Testis (tissue), 3 donors: ENCODE data around the gene NEUROG2. TPM values are rescaled to one million over a fixed set of nuclear protein-coding genes. Genes with fewer than 3 reads are reported as not detected.

ENCODE experiments used
- DNase-seq: peaks from one replicate; pipeline ENCODE4 v3.0.0-alpha.2; 2019
- H3K27ac ChIP-seq, 2 donors: fragments of 200-600 bp; sonication (generic); one replicate each; pipeline ENCODE4 v1.5.1; 2019
- H3K27me3 ChIP-seq: fragments of 200-600 bp; sonication (generic); one replicate; pipeline ENCODE4 v1.5.1; 2019
- H3K36me3 ChIP-seq: fragments of 200-600 bp; sonication (generic); one replicate; pipeline ENCODE4 v1.5.1; 2017; ENCODE audit warnings: low read depth; ENCODE audit errors: missing control alignments
- H3K4me1 ChIP-seq: fragments of 200-600 bp; sonication (generic); one replicate; pipeline ENCODE4 v1.5.1; 2019
- H3K4me3 ChIP-seq, 2 donors: fragments of 200-600 bp; sonication (generic); one replicate each; pipeline ENCODE4 v1.5.1; 2017 to 2019
- H3K9me3 ChIP-seq: fragments of 200-600 bp; sonication (generic); one replicate; pipeline ENCODE4 v1.5.1; 2017
- POLR2A ChIP-seq: fragments of 450-650 bp; IDR thresholded peaks from one replicate; pipeline ENCODE4 v1.6.1; 2017; ENCODE audit warnings: antibody characterized with exemption, mild to moderate bottlenecking, moderate library complexity
- WGBS, 2 donors: methylation state at CpG; one replicate each; pipeline ENCODE4 v1.1.5; 2018; 5-methylcytosine and 5-hydroxymethylcytosine counted together
- intact Hi-C: fragments of 100-400 bp; cut with DNase I; formaldehyde crosslinking; loops from one replicate; pipeline ENCODE4 v1.15.1; 2023; ENCODE audit warnings: low total_unique reads
- polyA plus RNA-seq: library from polyadenylated mRNA; stranded (reverse); fragments of 350-450 nt; fragmentation: Illumina TruSeq; extraction: RNeasy Lipid Tissue Mini Kit (QIAGEN cat#74804); gene quantifications from one replicate; pipeline ENCODE4 v1.2.3, GENCODE V29; 2014; ENCODE audit warnings: low read depth, low replicate concordance; ENCODE audit not compliant: insufficient read depth
- total RNA-seq, 2 donors: library from RNA; depleted of rRNA; stranded (reverse); fragments of >200 nt; gene quantifications; one replicate each; pipeline ENCODE4 v1.2.3, GENCODE V29; 2016
- TF ChIP-seq, protein P1 (sequence below), 3 experiments: fragments of 450-650 bp in 2 of 3; fragments of 200-600 bp in 1 of 3; sonication (generic) in 1 of 3; IDR thresholded peaks; one replicate each; pipeline ENCODE4 v1.5.1; 2016 to 2019; ENCODE audit warnings: antibody characterized with exemption in 3 of 3, mild to moderate bottlenecking in 2 of 3, moderate library complexity in 1 of 3

NEUROG2 gene
- total and polyA plus RNA-seq, 3 donors from 2014 or later: 0.62 to 4.1 (median 3.8) TPM

DNA sequence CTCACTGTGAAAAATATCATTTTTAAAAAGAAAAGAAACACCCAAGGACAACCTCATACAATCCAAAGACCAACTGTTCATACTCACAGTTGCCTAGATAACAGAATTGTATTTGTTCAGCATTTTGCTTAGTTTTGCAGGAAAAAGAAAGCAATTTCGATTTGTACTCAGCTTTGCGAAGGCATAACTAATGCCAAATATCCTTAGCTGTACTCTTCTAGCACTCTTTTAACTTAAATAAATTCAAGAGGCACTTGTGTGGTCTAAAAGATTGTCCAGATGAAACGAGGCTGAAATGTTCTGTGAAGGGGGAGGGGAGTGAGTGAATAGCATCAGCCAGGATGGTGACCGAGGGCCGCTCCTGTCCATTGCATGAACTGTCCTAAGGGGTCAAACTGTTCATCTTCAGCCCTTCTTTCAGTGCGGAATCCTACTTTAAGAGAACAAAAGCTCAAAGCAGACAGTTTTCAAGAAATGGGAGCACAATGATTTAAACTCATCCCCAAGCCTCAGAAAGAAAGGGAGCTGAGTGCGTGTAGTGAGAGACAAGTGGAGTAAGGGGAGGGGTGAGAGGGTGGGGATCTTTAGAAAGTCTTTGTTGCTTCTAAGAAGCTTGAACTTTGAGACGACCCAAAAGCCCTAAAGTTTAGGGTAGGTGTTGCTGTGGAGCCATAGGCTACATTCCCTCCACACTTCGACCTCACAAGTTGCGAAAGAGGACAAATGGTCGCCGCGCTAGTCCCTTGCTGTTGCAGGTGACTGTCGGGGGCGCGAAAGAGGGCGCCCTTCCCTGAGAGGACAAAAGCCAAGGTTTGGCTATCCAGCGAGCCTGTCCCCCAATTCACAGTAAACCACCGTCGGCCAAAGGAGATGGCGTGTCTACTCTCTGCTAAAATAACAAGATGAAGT, 4.0 kb upstream of the NEUROG2 start:
- Histone ChIP-seq H3K27ac (no peak overlapping the region), H3K4me1 (peaks cover 18% of the 10 kb centered on the region), H3K27me3 (peaks cover 8% of the 10 kb centered on the region), H3K36me3 (no peaks in the 10 kb centered on the region), H3K9me3 (no peaks in the 10 kb centered on the region), H3K4me3 (no peak overlapping the region)
- intact Hi-C loops: no loop called here
- DNase-seq: no peak
- WGBS, 2 donors: 8 to 9% methylated on average over 19 to 21 of the region's 21 CpGs
- TF ChIP-seq POLR2A: no peak
- TF ChIP-seq, protein P1, sequence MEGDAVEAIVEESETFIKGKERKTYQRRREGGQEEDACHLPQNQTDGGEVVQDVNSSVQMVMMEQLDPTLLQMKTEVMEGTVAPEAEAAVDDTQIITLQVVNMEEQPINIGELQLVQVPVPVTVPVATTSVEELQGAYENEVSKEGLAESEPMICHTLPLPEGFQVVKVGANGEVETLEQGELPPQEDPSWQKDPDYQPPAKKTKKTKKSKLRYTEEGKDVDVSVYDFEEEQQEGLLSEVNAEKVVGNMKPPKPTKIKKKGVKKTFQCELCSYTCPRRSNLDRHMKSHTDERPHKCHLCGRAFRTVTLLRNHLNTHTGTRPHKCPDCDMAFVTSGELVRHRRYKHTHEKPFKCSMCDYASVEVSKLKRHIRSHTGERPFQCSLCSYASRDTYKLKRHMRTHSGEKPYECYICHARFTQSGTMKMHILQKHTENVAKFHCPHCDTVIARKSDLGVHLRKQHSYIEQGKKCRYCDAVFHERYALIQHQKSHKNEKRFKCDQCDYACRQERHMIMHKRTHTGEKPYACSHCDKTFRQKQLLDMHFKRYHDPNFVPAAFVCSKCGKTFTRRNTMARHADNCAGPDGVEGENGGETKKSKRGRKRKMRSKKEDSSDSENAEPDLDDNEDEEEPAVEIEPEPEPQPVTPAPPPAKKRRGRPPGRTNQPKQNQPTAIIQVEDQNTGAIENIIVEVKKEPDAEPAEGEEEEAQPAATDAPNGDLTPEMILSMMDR (IDR thresholded peaks at IDR 0.05): no peak

DNA sequence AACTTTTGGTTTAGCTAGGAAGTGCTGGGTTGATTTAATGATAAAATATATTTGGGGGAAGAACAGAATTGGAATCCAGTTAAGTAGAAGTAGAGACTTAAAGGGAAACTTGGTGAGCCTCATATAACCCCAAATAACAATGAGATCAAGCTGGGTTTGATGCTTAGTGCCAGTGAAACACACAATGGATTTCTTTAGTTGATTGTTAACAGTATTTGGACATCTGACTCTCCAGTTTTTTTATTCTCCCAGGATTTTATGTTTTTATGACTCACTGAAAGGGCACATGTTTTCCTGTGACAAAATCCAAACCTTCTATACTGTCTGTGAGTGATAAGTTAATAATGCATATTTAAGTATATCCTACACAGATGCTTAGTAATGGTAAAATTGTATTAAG, 2.7 kb upstream of the NEUROG2 start:
- H3K4me3 ChIP-seq: no peak overlapping the region
- peaks cover 8% of the 10 kb centered on the region for H3K27me3 ChIP-seq
- TF ChIP-seq, protein P1 (IDR thresholded peaks at IDR 0.05): no peak
- no peak for TF ChIP-seq POLR2A
- no peaks in the 10 kb centered on the region for H3K36me3 ChIP-seq
- H3K27ac ChIP-seq: no peak overlapping the region
- H3K4me1 ChIP-seq: peaks cover 23% of the 10 kb centered on the region
- no peaks in the 10 kb centered on the region for H3K9me3 ChIP-seq
- intact Hi-C loops: no loop called here
- no peak for DNase-seq

DNA sequence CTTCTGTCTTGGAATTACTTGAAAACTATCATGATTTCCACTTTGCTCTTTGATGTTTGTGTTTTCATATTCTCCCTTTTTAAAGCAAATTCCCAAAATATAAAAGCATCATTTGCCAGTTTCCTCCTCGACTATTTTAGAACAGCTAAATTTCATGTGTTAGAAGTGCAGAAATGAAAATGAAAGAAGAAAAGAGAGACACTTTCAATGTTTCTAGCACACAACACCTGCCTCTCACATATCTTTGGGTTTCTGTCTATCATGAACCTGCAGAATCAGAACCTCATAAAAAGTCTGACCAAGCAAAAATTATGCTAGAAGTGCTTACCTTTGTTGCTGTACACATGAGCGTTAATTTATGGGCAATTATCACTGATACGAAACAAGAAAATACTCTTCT, 1.9 kb upstream of the NEUROG2 start:
- intact Hi-C loops: no loop called here
- 24 to 26% methylated on average over 3 of the region's 3 CpGs for whole genome bisulfite sequencing, 2 donors
- TF ChIP-seq, protein P1 (IDR thresholded peaks at IDR 0.05): no peak
- TF ChIP-seq POLR2A: no peak
- Histone ChIP-seq H3K9me3 (no peaks in the 10 kb centered on the region), H3K27me3 (peaks cover 8% of the 10 kb centered on the region), H3K4me1 (peaks cover 23% of the 10 kb centered on the region), H3K4me3 (no peak overlapping the region), H3K27ac (no peak overlapping the region), H3K36me3 (no peaks in the 10 kb centered on the region)
- no peak for DNase-seq

DNA sequence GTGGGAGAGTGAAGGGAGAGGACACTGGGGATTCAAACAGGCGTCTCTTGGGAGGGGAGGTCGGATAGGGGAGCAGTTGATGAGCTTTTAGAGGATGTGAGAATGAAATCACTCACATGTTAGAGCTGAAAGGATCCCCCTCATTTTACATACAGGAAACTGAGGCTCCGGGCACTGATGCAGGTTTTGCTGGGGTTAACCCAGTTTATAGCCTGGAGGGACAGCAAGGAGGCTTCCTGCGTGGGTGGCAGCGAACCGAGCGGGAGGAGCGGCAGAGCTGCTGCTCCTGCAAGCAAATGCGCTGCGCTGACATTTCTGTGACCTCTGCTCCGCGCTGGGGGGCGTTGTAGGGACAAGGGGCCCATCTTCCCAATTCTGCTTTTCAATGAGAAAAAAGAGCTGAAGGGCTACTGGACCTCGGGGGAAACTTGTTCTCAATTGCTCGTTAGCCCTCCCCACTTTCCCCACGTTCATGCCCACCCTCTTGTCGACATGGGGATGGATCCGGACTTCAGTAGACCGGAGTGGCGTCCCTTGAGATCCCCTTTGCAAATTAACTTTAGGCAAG, 1.2 kb upstream of the NEUROG2 start:
- H3K27me3 ChIP-seq: peaks cover 4% of the 10 kb centered on the region
- no peaks in the 10 kb centered on the region for H3K9me3 ChIP-seq
- no peaks in the 10 kb centered on the region for H3K36me3 ChIP-seq
- TF ChIP-seq POLR2A: no peak
- TF ChIP-seq, protein P1 (IDR thresholded peaks at IDR 0.05): no peak
- H3K4me3 ChIP-seq: no peak overlapping the region
- H3K27ac ChIP-seq: no peak overlapping the region
- no peak for DNase-seq
- H3K4me1 ChIP-seq: peaks cover 23% of the 10 kb centered on the region
- 2 to 8% methylated on average over 20 of the region's 20 CpGs for WGBS, 2 donors
- intact Hi-C loops: no loop called here
